Calu3 (cell line): ENCODE results near the gene GRB10. TPM values are rescaled to one million over a fixed set of nuclear protein-coding genes. Genes with fewer than 3 reads are reported as not detected.
"Not testable (repeated sequence)": the region's sequence is repeated elsewhere in the genome, so short reads cannot be mapped to it uniquely, and the experiment has no call there.

ENCODE experiments used
- BruUV-seq: library from RNA; stranded (reverse); fragments of 400-500 nt; replicated peaks from 2 replicates; lab custom pipeline; 2021; lab: Mats Ljungman, UMichigan
- CTCF ChIA-PET: fragments of 300-600 bp; sonication (Branson Sonifier 250); formaldehyde crosslinking; loops from one replicate; lab custom pipeline; 2022; ENCODE audit warnings: antibody characterized with exemption; lab: Charles Lee
- DNase-seq: peaks from one replicate; pipeline ENCODE4 v3.0.0; 2022
- H3K27ac Mint-ChIP-seq: one replicate; pipeline ENCODE4 v1.8.0; 2022; ENCODE audit warnings: mixed read lengths; ENCODE audit not compliant: unreplicated experiment
- H3K27me3 Mint-ChIP-seq: one replicate; pipeline ENCODE4 v1.8.0; 2022; ENCODE audit warnings: mixed read lengths; ENCODE audit not compliant: unreplicated experiment
- H3K36me3 Mint-ChIP-seq: one replicate; pipeline ENCODE4 v1.8.0; 2022; ENCODE audit warnings: mild to moderate bottlenecking, moderate library complexity, mixed read lengths; ENCODE audit not compliant: insufficient read depth, unreplicated experiment
- H3K4me1 Mint-ChIP-seq: one replicate; pipeline ENCODE4 v1.8.0; 2022; ENCODE audit warnings: mild to moderate bottlenecking, low read depth, mixed read lengths; ENCODE audit not compliant: unreplicated experiment
- H3K4me3 Mint-ChIP-seq: one replicate; pipeline ENCODE4 v1.8.0; 2022; ENCODE audit warnings: mild to moderate bottlenecking, low read depth, moderate library complexity, mixed read lengths; ENCODE audit not compliant: unreplicated experiment
- H3K9me3 Mint-ChIP-seq: one replicate; pipeline ENCODE4 v1.8.0; 2022; ENCODE audit warnings: low read depth, mixed read lengths; ENCODE audit not compliant: unreplicated experiment
- intact Hi-C: fragments of 100-400 bp; cut with micrococcal nuclease; formaldehyde crosslinking; loops from one replicate; pipeline ENCODE4 v1.10.0; 2022; ENCODE audit not compliant: unreplicated experiment
- total RNA-seq: library from RNA; stranded (reverse); gene quantifications from 2 replicates; pipeline ENCODE4 v1.2.3, GENCODE V29; 2022
- TF ChIP-seq, protein P1 (sequence below): fragments of 200-600 bp; IDR thresholded peaks from one replicate; pipeline ENCODE4 v1.8.0; 2022; ENCODE audit warnings: antibody characterized with exemption; ENCODE audit not compliant: unreplicated experiment

GRB10 gene
- total RNA-seq, 1 experiment from 2014 or later, result 90.6 TPM

DNA sequence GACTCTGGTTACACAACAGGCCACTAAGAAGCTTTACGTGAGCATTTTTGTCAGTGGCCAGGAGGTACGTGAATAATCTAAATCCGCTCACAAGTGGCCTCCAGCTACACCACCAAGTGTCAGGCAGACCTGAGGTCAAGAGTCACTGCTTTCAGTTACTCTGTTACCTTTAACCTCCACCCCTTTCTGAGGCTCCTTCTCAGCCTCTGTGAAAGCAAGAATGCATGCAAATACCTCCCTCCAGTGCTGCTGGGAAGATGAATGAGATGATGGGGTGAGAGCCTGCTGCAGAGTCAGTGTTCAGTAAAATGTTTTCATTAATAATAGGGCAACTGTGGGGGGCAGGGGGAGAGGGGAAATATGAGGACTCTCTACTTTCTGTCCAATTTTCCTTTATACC, 228.7 kb downstream of the GRB10 start:
- Mint-ChIP-seq H3K4me3 (no peak overlapping the region), H3K27me3 (no peaks in the 10 kb centered on the region), H3K4me1 (no peaks in the 10 kb centered on the region), H3K9me3 (no peaks in the 10 kb centered on the region), H3K36me3 (no peaks in the 10 kb centered on the region), H3K27ac (no peak overlapping the region)
- CTCF ChIA-PET, result no interaction called here
- no peak for DNase-seq
- TF ChIP-seq, protein P1, sequence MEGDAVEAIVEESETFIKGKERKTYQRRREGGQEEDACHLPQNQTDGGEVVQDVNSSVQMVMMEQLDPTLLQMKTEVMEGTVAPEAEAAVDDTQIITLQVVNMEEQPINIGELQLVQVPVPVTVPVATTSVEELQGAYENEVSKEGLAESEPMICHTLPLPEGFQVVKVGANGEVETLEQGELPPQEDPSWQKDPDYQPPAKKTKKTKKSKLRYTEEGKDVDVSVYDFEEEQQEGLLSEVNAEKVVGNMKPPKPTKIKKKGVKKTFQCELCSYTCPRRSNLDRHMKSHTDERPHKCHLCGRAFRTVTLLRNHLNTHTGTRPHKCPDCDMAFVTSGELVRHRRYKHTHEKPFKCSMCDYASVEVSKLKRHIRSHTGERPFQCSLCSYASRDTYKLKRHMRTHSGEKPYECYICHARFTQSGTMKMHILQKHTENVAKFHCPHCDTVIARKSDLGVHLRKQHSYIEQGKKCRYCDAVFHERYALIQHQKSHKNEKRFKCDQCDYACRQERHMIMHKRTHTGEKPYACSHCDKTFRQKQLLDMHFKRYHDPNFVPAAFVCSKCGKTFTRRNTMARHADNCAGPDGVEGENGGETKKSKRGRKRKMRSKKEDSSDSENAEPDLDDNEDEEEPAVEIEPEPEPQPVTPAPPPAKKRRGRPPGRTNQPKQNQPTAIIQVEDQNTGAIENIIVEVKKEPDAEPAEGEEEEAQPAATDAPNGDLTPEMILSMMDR, result no peak
- no TSS peak for BruUV-seq
- intact Hi-C loops, result no loop called here

DNA sequence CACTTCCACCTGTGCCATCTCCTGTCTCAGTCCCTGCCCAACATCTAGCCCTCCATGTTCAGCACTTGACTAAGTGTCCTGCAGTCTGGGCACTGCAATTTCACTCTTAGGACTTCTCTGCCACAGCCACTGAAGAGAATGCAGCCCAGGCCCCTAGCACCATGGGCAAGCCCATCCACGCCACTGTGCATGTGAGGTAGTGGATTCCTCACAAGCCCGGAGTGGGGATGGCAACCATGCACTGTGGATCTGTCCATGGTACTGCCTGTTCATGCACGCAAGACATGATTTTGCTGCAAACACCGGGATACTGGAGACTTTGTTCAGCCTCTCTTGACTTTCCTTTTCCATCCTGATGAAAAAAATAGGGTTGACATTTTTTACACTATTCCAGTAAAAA, 229.8 kb downstream of the GRB10 start:
- Mint-ChIP-seq H3K36me3 (no peaks in the 10 kb centered on the region), H3K27me3 (no peaks in the 10 kb centered on the region), H3K4me1 (no peaks in the 10 kb centered on the region), H3K9me3 (no peaks in the 10 kb centered on the region), H3K27ac (no peak overlapping the region), H3K4me3 (no peak overlapping the region)
- CTCF ChIA-PET, result no interaction called here
- no peak for DNase-seq
- intact Hi-C loops, result no loop called here
- no TSS peak for BruUV-seq
- TF ChIP-seq, protein P1, result no peak

DNA sequence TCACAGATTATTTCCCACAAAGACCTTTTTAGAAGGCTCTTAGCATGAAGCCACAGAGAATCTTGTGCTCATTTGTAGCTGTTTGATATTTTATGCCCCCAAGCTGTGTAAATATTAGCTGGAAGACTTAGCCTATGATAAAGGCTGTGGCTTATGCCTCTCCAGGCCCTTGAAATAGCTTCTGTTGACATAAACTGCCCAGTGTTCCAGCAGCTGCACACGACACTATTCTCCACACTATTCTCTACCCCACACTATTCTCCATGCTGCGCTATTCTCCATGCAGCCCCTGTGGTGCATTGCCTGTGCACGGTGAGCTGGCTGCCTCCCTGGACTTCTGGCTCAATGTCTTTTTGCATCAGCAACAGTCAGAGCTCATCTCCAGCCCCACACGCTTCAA, 230.6 kb downstream of the GRB10 start:
- Mint-ChIP-seq H3K4me1 (no peaks in the 10 kb centered on the region), H3K9me3 (no peaks in the 10 kb centered on the region), H3K27ac (no peak overlapping the region), H3K27me3 (no peaks in the 10 kb centered on the region), H3K4me3 (no peak overlapping the region), H3K36me3 (no peaks in the 10 kb centered on the region)
- TF ChIP-seq, protein P1, result no peak
- DNase-seq, result no peak
- CTCF ChIA-PET, result interaction anchor here (1.0 kb wide), 1 partner anchor 13 kb away, joined by 3 read pairs; the partner anchor contains the start of gene DDC
- intact Hi-C loops, result no loop called here
- no TSS peak for BruUV-seq

DNA sequence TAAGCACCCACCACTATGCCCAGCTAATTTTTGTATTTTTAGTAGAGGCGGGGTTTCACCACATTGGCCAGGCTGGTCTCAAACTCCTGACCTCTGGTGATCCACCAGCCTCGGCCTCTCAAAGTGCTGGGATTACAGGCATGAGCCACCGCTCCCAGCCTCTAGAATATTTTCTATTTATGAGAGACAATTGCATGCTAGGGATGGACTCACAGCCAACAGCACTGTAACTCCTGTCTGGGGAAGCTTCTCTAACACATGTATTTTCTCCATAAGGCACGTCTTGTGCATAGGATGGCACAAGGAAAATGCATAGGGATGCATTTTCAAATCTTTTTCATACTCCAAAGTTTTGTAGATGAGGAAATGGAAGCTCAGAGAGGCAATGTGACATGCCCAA, 237.1 kb downstream of the GRB10 start:
- H3K36me3 Mint-ChIP-seq, BruUV-seq, DNase-seq, H3K9me3 Mint-ChIP-seq, H3K4me1 Mint-ChIP-seq, H3K4me3 Mint-ChIP-seq, intact Hi-C loops, H3K27ac Mint-ChIP-seq, H3K27me3 Mint-ChIP-seq: not testable (repeated sequence)
- CTCF ChIA-PET, result interaction anchor here (1.2 to 1.3 kb wide), 2 partner anchors 8 to 14 kb away, joined by 4 to 5 read pairs; no protein-coding TSS in a partner anchor

DNA sequence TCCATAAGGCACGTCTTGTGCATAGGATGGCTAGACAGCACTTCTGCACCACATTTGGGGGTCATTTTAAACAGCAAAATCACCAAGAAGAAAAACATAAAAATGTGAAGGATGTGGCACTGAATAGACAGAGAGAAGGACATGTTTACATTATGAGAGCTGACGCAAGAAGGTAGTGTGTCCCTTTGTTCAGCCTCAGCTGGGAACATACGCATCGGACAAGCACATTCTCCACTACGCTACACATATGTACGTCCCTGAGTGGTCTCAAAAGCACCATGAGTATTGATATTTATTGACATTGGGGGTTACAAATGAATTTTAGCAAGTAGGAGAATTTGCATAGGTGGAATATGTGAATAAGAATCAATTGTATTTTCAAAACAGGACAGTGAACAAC, 237.7 kb downstream of the GRB10 start:
- no peak overlapping the region for H3K27ac Mint-ChIP-seq
- BruUV-seq, result no TSS peak
- CTCF ChIA-PET, result interaction anchor here (1.1 to 1.2 kb wide), 2 partner anchors 8 to 10 kb away, joined by 3 to 4 read pairs; no protein-coding TSS in a partner anchor
- no peaks in the 10 kb centered on the region for H3K4me1 Mint-ChIP-seq
- no peak overlapping the region for H3K4me3 Mint-ChIP-seq
- intact Hi-C loops, result no loop called here
- DNase-seq, result no peak
- no peaks in the 10 kb centered on the region for H3K27me3 Mint-ChIP-seq
- H3K36me3 Mint-ChIP-seq, result no peaks in the 10 kb centered on the region
- TF ChIP-seq, protein P1, result no peak
- H3K9me3 Mint-ChIP-seq, result no peaks in the 10 kb centered on the region
